ENCODE results near the gene AHDC1. TPM values are rescaled to one million over a fixed set of nuclear protein-coding genes. Genes with fewer than 3 reads are reported as not detected.

Gene AHDC1
- total and polyA plus RNA-seq, 2 of the 13 experiments (the other 11 are each of a cell fraction or from before 2014, with no cell fraction given) = 1.0 to 2.7 TPM

DNA sequence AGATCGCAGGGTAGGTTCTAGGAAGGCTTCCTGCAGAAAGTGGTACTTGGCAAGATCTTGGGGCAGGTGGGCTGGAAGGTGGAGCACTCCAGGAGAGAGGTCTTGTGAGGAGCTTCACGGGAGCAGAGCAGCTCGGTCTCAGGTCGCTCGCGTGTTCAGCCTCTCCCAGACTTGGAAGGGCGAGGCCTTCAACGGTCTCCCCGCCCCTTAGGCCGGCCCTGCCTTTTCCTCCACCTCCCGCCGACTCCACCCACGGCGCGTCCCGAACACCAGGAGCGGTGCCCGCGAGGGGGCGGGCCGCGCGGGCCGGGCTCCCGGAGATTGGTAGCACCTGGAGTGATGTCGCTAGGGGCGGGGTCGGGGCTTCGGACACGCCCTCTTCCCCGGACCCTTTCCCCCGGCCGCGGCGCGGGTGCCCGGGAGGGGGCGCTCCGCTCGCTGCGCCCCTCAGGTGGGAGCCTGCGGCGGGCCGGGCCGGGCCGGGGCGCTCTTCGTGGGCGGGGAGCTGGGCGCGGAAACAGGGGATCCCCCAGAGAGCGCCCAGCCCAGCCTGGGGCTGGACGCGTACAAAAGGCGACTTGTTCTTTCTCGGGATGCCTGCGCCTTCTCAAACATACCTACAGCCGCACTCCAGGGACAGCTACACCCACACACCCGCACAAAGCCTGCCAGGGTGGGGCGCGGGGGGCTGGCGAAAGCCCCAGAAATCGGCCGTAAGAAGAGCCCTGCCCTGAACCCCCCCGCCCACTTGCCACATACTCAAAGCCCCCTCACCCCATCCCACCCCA lies 35.5 kb downstream of the AHDC1 start (continued):
- TF ChIP-seq RBAK (CRISPR knock-in tag; IDR thresholded peaks at IDR 0.05) (no peak), ZNF607 (CRISPR knock-in tag; IDR thresholded peaks at IDR 0.05; ENCODE audit: borderline replicate concordance) (peak; percentile 87; the same call in 1 of the 2 replicates), KDM2A (CRISPR knock-in tag; IDR thresholded peaks at IDR 0.05; ENCODE audit: borderline replicate concordance, low read depth) (peak; percentile 27; the same call in 1 of the 2 replicates), ZMAT3 (CRISPR knock-in tag; conservative IDR thresholded peaks at IDR 0.05) (0 out of 2 replicates have a peak, but pooled peaks have one; percentile 46), SP1 (IDR thresholded peaks at IDR 0.05) (no peak), SP1 (CRISPR knock-in tag; IDR thresholded peaks at IDR 0.05) (peak; percentile 64), KLF9 (CRISPR knock-in tag; IDR thresholded peaks at IDR 0.05; ENCODE audit: low read depth) (0 out of 2 replicates have a peak, but pooled peaks have one; percentile 31), GABPB1 (CRISPR knock-in tag; IDR thresholded peaks at IDR 0.05) (peak; percentile 64; the same call in 1 of the 2 replicates), ZNF577 (CRISPR knock-in tag; IDR thresholded peaks at IDR 0.05; ENCODE audit: borderline replicate concordance, low read depth) (no peak), ZNF280D (CRISPR knock-in tag; IDR thresholded peaks at IDR 0.05) (0 out of 2 replicates have a peak, but pooled peaks have one; percentile 49), PRPF4 (IDR thresholded peaks at IDR 0.05; ENCODE audit: low read depth, low read length, poor library complexity, severe bottlenecking) (no peak), IRF1 (CRISPR knock-in tag; IDR thresholded peaks at IDR 0.05; ENCODE audit: low read depth) (no peak), MTA1 (CRISPR knock-in tag; IDR thresholded peaks at IDR 0.05; ENCODE audit: borderline replicate concordance) (peak; percentile 20; the same call in 1 of the 2 replicates), GATAD2A (CRISPR knock-in tag; IDR thresholded peaks at IDR 0.05) (peak; percentile 36; the same call in 1 of the 2 replicates), ZNF263 (CRISPR knock-in tag; IDR thresholded peaks at IDR 0.05) (peak; percentile 82), KMT2A (CRISPR knock-in tag; IDR thresholded peaks at IDR 0.05) (no peak), KDM6A (CRISPR knock-in tag; IDR thresholded peaks at IDR 0.05; ENCODE audit: low read depth) (no peak), NCOA1 (CRISPR knock-in tag; IDR thresholded peaks at IDR 0.05) (0 out of 2 replicates have a peak, but pooled peaks have one; percentile 57), ZNF180 (CRISPR knock-in tag; IDR thresholded peaks at IDR 0.05; ENCODE audit: borderline replicate concordance, low read depth) (no peak), ZNF230 (CRISPR knock-in tag; IDR thresholded peaks at IDR 0.05) (no peak), HDAC2 (CRISPR knock-in tag; IDR thresholded peaks at IDR 0.05) (peak; percentile 26; the same call in 1 of the 2 replicates), ISX (CRISPR knock-in tag; conservative IDR thresholded peaks at IDR 0.05) (no peak), ZFP36L1 (CRISPR knock-in tag; IDR thresholded peaks at IDR 0.05) (no peak), JUND (CRISPR knock-in tag; IDR thresholded peaks at IDR 0.05) (no peak), SMARCE1 (IDR thresholded peaks at IDR 0.05; ENCODE audit: borderline replicate concordance) (no peak)

Measured in HepG2 (cell line).